Breast epithelium (tissue), 4 donors: Measurements from ENCODE around the gene CSK. TPM values are rescaled to one million over a fixed set of nuclear protein-coding genes. Genes with fewer than 3 reads are reported as not detected.
A peak's percentile ranks its signal among the peaks of the same experiment; 100 is the strongest.

ENCODE experiments used
- DNase-seq, 2 donors: peaks; one replicate each; pipeline ENCODE4 v3.0.0-alpha.2; 2019; ENCODE audit warnings: low spot score in 2 of 2
- H3K27ac ChIP-seq, 2 donors: fragments of 200-600 bp; sonication (generic) in 1 of 2; one replicate each; pipeline ENCODE4 v1.5.1; 2016 to 2019; ENCODE audit warnings: mild to moderate bottlenecking in 1 of 2
- H3K27me3 ChIP-seq, 2 donors: fragments of 200-600 bp; sonication (generic) in 1 of 2; one replicate each; pipeline versions ENCODE4 v1.5.1 to v1.6.0; 2017 to 2019; ENCODE audit warnings: control low read depth in 1 of 2, mild to moderate bottlenecking in 1 of 2
- H3K36me3 ChIP-seq: fragments of 200-600 bp; one replicate; pipeline ENCODE4 v1.5.1; 2019
- H3K4me1 ChIP-seq, 2 donors: fragments of 200-600 bp; sonication (generic); one replicate each; pipeline ENCODE4 v1.5.1; 2016 to 2019; ENCODE audit warnings: control low read depth in 1 of 2
- H3K4me3 ChIP-seq, 3 donors: fragments of 200-600 bp; sonication (generic); 1 replicate in 2 of 3; 2 replicates in 1 of 3; pipeline ENCODE4 v1.5.1; 2016 to 2019; ENCODE audit warnings: mild to moderate bottlenecking in 3 of 3, moderate library complexity in 2 of 3
- H3K9me3 ChIP-seq, 2 donors: fragments of 200-600 bp; sonication (generic) in 1 of 2; one replicate each; pipeline ENCODE4 v1.5.1; 2016 to 2019; ENCODE audit warnings: control low read depth in 1 of 2
- CTCF ChIP-seq, 3 donors: fragments of 450-650 bp; IDR thresholded peaks; one replicate each; pipeline ENCODE4 v1.5.1; 2016 to 2017; ENCODE audit warnings: antibody characterized with exemption in 3 of 3, mild to moderate bottlenecking in 3 of 3, moderate library complexity in 3 of 3
- POLR2A ChIP-seq: fragments of 450-650 bp; IDR thresholded peaks from one replicate; pipeline ENCODE4 v1.6.1; 2016; ENCODE audit warnings: antibody characterized with exemption, mild to moderate bottlenecking, moderate library complexity
- POLR2AphosphoS5 ChIP-seq, 3 donors: sonication (generic); formaldehyde crosslinking; IDR thresholded peaks; one replicate each; pipeline ENCODE4 v1.6.1; 2017; ENCODE audit warnings: antibody characterized with exemption in 3 of 3
- intact Hi-C: fragments of 100-400 bp; cut with DNase I; formaldehyde crosslinking; loops from one replicate; pipeline ENCODE4 v1.15.1; 2023; ENCODE audit warnings: low total_unique reads
- total RNA-seq, 3 donors: library from RNA; depleted of rRNA; stranded (reverse); fragments of >200 nt; gene quantifications; one replicate each; pipeline ENCODE4 v1.1.0, GENCODE V29; 2016

Gene CSK
- total RNA-seq, 3 donors from 2014 or later = 18.7 to 26.2 (median 18.7) TPM

- Histone ChIP-seq H3K4me1 (peaks cover 0 to 12% of the 10 kb centered on the region in 2 donors), H3K36me3 (no peaks in the 10 kb centered on the region)
- TF ChIP-seq CTCF (IDR thresholded peaks at IDR 0.05) = no peak
- TF ChIP-seq POLR2A = no peak
- TF ChIP-seq POLR2AphosphoS5 (IDR thresholded peaks at IDR 0.05) = no peak
Measured at GRCh38 chr15:74839526-74840395, 57.9 kb downstream of the CSK start.

GRCh38 chr15:74840851-74841775 is 59.2 kb downstream of the CSK start:
- no peaks in the 10 kb centered on the region for H3K36me3 ChIP-seq
- DNase-seq = no peak

More at GRCh38 chr15:74839526-74840395, 57.9 kb downstream of the CSK start:
- H3K27ac ChIP-seq = no peak overlapping the region
- DNase-seq = no peak
- intact Hi-C loops = no loop called here
- H3K4me3 ChIP-seq = no peak overlapping the region
- H3K27me3 ChIP-seq = no peaks in the 10 kb centered on the region
- no peaks in the 10 kb centered on the region for H3K9me3 ChIP-seq

DNA sequence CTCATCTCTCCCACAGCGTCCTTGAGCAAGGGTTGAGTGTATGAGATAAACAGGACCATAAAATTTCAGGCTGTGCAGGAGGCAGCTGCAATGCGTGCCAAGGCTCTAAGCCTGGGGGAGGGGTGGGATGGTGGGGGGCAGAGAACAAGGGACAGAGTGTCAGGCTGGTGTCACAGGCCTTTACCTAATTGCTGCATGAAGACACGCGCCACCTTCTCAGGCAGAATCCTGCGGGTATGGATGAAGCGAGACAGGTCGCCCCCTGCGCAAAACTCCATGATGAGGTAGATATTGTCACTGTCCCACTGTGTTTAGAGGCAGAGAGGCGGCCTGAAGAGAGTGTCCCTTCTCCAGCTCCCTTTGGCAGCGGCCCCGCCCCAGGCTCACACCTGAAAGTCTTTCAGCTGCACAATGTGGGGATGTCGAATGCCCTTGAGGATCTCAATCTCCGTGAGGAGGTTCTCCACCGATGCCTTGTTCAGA is 60.1 kb downstream of the CSK start:
- Histone ChIP-seq H3K27ac (no peak overlapping the region), H3K36me3 (no peaks in the 10 kb centered on the region), H3K27me3 (no peaks in the 10 kb centered on the region), H3K4me3 (peak overlapping the region; percentile 87 to 94 (median 89)), H3K9me3 (no peaks in the 10 kb centered on the region), H3K4me1 (peaks cover 0 to 12% of the 10 kb centered on the region in 2 donors)
- DNase-seq = no peak
- intact Hi-C loops = no loop called here
- TF ChIP-seq POLR2AphosphoS5 (IDR thresholded peaks at IDR 0.05) (no peak), CTCF (IDR thresholded peaks at IDR 0.05) (no peak), POLR2A (no peak)

More at GRCh38 chr15:74840851-74841775, 59.2 kb downstream of the CSK start:
- Histone ChIP-seq H3K27ac (no peak overlapping the region), H3K4me1 (peaks cover 0 to 12% of the 10 kb centered on the region in 2 donors), H3K4me3 (no peak overlapping the region), H3K27me3 (no peaks in the 10 kb centered on the region), H3K9me3 (no peaks in the 10 kb centered on the region)
- intact Hi-C loops = no loop called here
- TF ChIP-seq POLR2A = no peak
- no peak for TF ChIP-seq CTCF (IDR thresholded peaks at IDR 0.05)
- TF ChIP-seq POLR2AphosphoS5 (IDR thresholded peaks at IDR 0.05) = no peak

DNA sequence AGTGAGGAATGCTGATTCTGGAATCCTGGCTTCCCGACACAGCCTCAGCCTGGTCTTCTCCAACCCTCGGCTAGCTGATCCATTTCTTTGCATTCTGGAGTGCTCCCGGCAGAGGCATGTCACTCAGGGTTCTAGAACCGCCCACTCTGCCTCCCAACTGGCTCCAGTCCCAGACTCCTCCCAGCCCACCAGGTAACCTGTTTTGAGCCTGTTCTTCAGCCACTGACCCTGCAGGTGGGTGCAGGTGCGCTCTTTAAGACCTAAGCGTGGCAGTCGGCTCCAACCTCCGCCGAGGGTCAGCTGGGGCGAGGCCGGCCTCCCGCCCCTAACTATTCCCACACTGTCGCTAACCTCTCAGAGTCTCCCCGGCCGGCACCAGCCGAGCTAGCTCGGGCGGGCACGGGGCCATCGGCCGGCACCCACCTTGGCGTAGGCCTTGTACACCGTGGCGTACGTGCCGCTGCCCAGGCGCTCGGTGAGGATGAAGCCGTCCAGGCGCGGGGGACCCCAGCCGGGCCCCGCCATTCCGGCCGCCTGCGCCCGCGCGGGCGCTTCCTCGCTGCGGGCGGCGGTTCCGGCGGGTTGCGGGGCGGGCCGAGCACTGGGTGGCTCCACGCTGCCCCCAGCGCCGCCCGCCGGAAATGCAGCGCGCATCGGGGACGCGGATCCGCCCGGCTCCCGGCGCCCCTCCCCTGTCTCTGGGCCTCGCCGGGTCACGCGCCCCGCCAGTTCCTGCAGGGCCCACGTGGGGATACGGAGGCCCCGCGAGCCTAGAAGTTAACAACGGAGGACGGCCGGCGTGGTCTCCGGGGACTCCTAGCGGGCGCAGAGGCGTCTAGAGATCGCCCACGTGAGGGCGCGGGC is 60.9 kb downstream of the CSK start, which contains the start of gene ULK3:
ULK3 (minus strand) TSS at position 576 of the 864 bp plus-strand sequence; CDS start at position 525, 51 bp downstream.
- Histone ChIP-seq H3K9me3 (no peaks in the 10 kb centered on the region), H3K36me3 (no peaks in the 10 kb centered on the region), H3K27me3 (no peaks in the 10 kb centered on the region), H3K4me3 (peak within 1 kb of the TSS; percentile 87 to 94 (median 89)), H3K27ac (peak within 1 kb of the TSS; percentile 86 to 93), H3K4me1 (peaks cover 0 to 12% of the 10 kb centered on the region in 2 donors)
- peak; percentile 49 to 67 (median 59) for TF ChIP-seq POLR2AphosphoS5 (IDR thresholded peaks at IDR 0.05)
- TF ChIP-seq POLR2A = no peak
- peak in 2 of 3 donors; percentile 46 to 85 for TF ChIP-seq CTCF (IDR thresholded peaks at IDR 0.05)
- DNase-seq = peak; percentile 81 to 89
- intact Hi-C loops = no loop called here
